PC-3 (cell line): ENCODE data around the gene MSMB. TPM values are rescaled to one million over a fixed set of nuclear protein-coding genes. Genes with fewer than 3 reads are reported as not detected.

Experiments used
- ATAC-seq: fragments of 200-7000 bp; cut with Tn5 transposase; 2 replicates; pipeline ENCODE4 v1.9.1; 2020; ENCODE audit warnings: mild to moderate bottlenecking, moderate library complexity
- BruUV-seq: library from RNA; stranded (reverse); fragments of 400-500 nt; replicated peaks from 2 replicates; lab custom pipeline; 2021; lab: Mats Ljungman, UMichigan
- CTCF ChIA-PET: fragments of 300-600 bp; sonication (Branson Sonifier 250); formaldehyde crosslinking; loops from one replicate; lab custom pipeline; 2022; ENCODE audit warnings: antibody characterized with exemption; lab: Charles Lee
- POLR2A ChIA-PET: fragments of 300-600 bp; sonication (Branson Sonifier 250); formaldehyde crosslinking; loops from one replicate; lab custom pipeline; 2022; ENCODE audit warnings: antibody characterized with exemption; ENCODE audit not compliant: unreplicated experiment; lab: Charles Lee
- DNase-seq: peaks from one replicate; pipeline ENCODE4 v3.0.0-alpha.2; 2015
- H2AFZ ChIP-seq: fragments of 300-600 bp; sonication (generic); 2 replicates; pipeline ENCODE4 v1.6.0; 2016; ENCODE audit warnings: antibody characterized with exemption, low read length
- H3F3A ChIP-seq: fragments of 300-600 bp; sonication (generic); one replicate; pipeline ENCODE4 v1.6.0; 2017; ENCODE audit warnings: antibody characterized with exemption, low read length, control low read depth, mild to moderate bottlenecking; ENCODE audit not compliant: unreplicated experiment
- H3K27ac ChIP-seq: fragments of 300-600 bp; sonication (generic); 2 replicates; pipeline ENCODE4 v1.5.1; 2016; ENCODE audit warnings: mild to moderate bottlenecking, low read length
- H3K27me3 ChIP-seq: fragments of 300-600 bp; sonication (generic); 2 replicates; pipeline ENCODE4 v1.6.1; 2016; ENCODE audit warnings: low read length, mixed read lengths
- H3K36me3 ChIP-seq: fragments of 300-600 bp; sonication (generic); 2 replicates; pipeline ENCODE4 v1.6.1; 2016; ENCODE audit warnings: low read depth, mixed run types, low read length, mixed read lengths
- H3K4me1 ChIP-seq: fragments of 300-600 bp; sonication (generic); 2 replicates; pipeline ENCODE4 v1.5.1; 2016; ENCODE audit warnings: low read length; ENCODE audit not compliant: insufficient read depth
- H3K4me2 ChIP-seq: fragments of 300-600 bp; sonication (generic); 2 replicates; pipeline ENCODE4 v1.6.0; 2016; ENCODE audit warnings: low read length
- H3K4me3 ChIP-seq: fragments of 300-600 bp; sonication (generic); 2 replicates; pipeline ENCODE4 v1.5.1; 2016; ENCODE audit warnings: mild to moderate bottlenecking, low read length, mixed read lengths
- H3K79me2 ChIP-seq: fragments of 300-600 bp; sonication (generic); 2 replicates; pipeline ENCODE4 v1.6.1; 2017; ENCODE audit warnings: low read length, mixed read lengths
- H3K9ac ChIP-seq: fragments of 300-600 bp; sonication (generic); 2 replicates; pipeline ENCODE4 v1.6.0; 2016; ENCODE audit warnings: mild to moderate bottlenecking, low read length
- H3K9me2 ChIP-seq: fragments of 300-600 bp; sonication (generic); replicated peaks from 2 replicates; pipeline ENCODE4 v1.6.1; 2016; ENCODE audit warnings: mixed run types, low read length, mixed read lengths
- H3K9me3 ChIP-seq: fragments of 300-600 bp; sonication (generic); 2 replicates; pipeline ENCODE4 v1.6.1; 2016; ENCODE audit warnings: low read length, mixed read lengths
- H4K20me1 ChIP-seq: fragments of 300-600 bp; sonication (generic); 2 replicates; pipeline ENCODE4 v1.6.1; 2016; ENCODE audit warnings: low read length, mixed read lengths
- EZH2 ChIP-seq: fragments of 300-600 bp; sonication (generic); IDR thresholded peaks from one replicate; pipeline ENCODE4 v1.6.1; 2017; ENCODE audit warnings: antibody characterized with exemption, mild to moderate bottlenecking, low read length; ENCODE audit not compliant: unreplicated experiment
- EZH2phosphoT487 ChIP-seq: fragments of 300-600 bp; sonication (generic); IDR thresholded peaks from 2 replicates; pipeline ENCODE4 v1.6.1; 2018; ENCODE audit warnings: mild to moderate bottlenecking, antibody characterized with exemption, low read length, borderline replicate concordance
- intact Hi-C: fragments of 100-400 bp; cut with micrococcal nuclease; formaldehyde crosslinking; loops from 2 replicates; pipeline ENCODE4 v1.9.0; 2023
- total RNA-seq: library from RNA; depleted of rRNA; stranded (reverse); fragments of >200 nt; gene quantifications from 2 replicates; pipeline ENCODE4 v1.2.3, GENCODE V29; 2014
- TF ChIP-seq, protein P1 (sequence below): fragments of 300-600 bp; sonication (generic); conservative IDR thresholded peaks from 2 replicates; pipeline ENCODE4 v1.5.1; 2017; ENCODE audit warnings: antibody characterized with exemption, low read depth, mild to moderate bottlenecking, low read length

MSMB gene
- total RNA-seq, 1 experiment from 2014 or later: not detected

DNA sequence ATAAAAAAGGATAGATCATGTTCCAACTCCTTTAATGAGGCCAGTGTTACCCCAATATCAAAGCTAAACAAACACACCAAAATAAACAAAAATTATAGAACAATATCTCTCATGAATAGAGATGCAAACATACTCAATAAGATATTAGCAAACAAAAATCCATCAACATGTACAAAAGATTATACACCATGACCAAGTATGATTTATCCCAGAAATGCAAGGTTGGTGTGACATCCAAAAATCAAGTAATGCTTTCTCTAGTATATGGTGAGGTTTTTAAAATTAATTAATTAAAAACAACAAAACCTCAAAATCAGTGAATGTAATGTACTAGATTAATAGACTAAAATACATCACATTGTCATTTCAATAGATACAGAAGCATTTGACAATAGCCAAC is 11.0 kb upstream of the MSMB start:
- ATAC-seq: no peak
- Histone ChIP-seq H3K79me2 (no peaks in the 10 kb centered on the region), H3K9me2 (no peaks in the 10 kb centered on the region), H3K9me3 (no peaks in the 10 kb centered on the region), H2AFZ (no peak overlapping the region), H4K20me1 (no peaks in the 10 kb centered on the region), H3K27ac (no peak overlapping the region), H3K36me3 (no peaks in the 10 kb centered on the region), H3K4me2 (no peak overlapping the region), H3K9ac (no peak overlapping the region), H3K4me3 (no peak overlapping the region), H3K4me1 (0 out of 2 replicates have a peak, but pooled peaks cover 4% of the 10 kb centered on the region), H3F3A (no peaks in the 10 kb centered on the region), H3K27me3 (no peaks in the 10 kb centered on the region)
- no peak for TF ChIP-seq EZH2
- no peak for TF ChIP-seq EZH2phosphoT487
- TF ChIP-seq, protein P1, sequence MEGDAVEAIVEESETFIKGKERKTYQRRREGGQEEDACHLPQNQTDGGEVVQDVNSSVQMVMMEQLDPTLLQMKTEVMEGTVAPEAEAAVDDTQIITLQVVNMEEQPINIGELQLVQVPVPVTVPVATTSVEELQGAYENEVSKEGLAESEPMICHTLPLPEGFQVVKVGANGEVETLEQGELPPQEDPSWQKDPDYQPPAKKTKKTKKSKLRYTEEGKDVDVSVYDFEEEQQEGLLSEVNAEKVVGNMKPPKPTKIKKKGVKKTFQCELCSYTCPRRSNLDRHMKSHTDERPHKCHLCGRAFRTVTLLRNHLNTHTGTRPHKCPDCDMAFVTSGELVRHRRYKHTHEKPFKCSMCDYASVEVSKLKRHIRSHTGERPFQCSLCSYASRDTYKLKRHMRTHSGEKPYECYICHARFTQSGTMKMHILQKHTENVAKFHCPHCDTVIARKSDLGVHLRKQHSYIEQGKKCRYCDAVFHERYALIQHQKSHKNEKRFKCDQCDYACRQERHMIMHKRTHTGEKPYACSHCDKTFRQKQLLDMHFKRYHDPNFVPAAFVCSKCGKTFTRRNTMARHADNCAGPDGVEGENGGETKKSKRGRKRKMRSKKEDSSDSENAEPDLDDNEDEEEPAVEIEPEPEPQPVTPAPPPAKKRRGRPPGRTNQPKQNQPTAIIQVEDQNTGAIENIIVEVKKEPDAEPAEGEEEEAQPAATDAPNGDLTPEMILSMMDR: no peak
- ChIA-PET CTCF (no interaction called here), POLR2A (no interaction called here)
- BruUV-seq: no TSS peak
- intact Hi-C loops: no loop called here
- DNase-seq: no peak

- Histone ChIP-seq H4K20me1 (no peaks in the 10 kb centered on the region), H3K27me3 (no peaks in the 10 kb centered on the region), H3K4me3 (no peak overlapping the region), H3K9me3 (no peaks in the 10 kb centered on the region), H3K79me2 (no peaks in the 10 kb centered on the region), H3K36me3 (no peaks in the 10 kb centered on the region), H3K9me2 (no peaks in the 10 kb centered on the region), H3K9ac (no peak overlapping the region), H3K27ac (no peak overlapping the region), H3K4me1 (0 out of 2 replicates have a peak, but pooled peaks cover 4% of the 10 kb centered on the region), H3K4me2 (no peak overlapping the region), H3F3A (no peaks in the 10 kb centered on the region), H2AFZ (no peak overlapping the region)
- no peak for DNase-seq
- POLR2A ChIA-PET: no interaction called here
- BruUV-seq: no TSS peak
- CTCF ChIA-PET: no interaction called here
- no peak for ATAC-seq
- TF ChIP-seq EZH2phosphoT487 (no peak), EZH2 (no peak)
- TF ChIP-seq, protein P1: no peak
- intact Hi-C loops: no loop called here
These were observed 9.7 kb upstream of the MSMB start for GRCh38 chr10:46055771-46056170.

DNA sequence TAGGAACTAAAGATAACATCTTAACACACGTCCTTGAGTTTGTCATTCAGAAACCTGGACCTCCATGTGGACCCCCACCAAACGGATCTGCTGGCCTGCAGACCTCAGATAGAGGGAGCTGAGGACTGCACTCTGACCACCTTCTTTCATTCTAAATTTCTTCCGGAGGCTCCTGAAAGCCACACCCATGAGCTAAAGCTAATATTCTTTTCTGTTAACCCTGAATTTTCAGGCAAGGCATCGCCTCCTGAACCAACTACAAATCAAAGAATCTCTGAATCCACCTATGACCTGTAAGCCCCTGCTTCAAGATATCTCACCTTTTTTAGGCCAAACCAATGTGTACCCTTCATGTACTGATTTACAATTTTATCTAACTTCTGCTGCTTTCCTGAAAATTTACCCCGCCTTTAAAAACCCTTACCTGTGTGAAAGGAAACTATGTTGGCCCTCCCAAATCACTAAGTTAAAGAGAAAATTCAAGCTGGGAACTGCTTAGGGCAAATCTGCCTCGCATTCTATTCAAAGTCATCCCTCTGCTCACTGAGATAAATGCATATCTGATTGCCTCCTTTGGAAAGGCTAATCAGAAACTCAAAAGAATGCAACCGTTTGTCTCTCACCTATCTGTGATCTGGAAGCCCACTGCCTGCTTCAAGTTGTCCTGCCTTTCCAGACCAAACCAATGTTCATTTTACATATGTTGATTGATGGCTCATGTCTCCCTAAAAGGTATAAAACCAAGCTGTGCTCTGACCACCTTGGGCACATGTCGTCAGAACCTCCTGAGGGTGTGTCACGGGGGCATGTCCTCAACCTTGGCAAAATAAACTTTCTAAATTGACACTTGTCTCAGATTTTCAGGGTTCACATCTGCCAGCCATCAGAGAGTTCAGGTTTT is 7.7 kb upstream of the MSMB start:
- Histone ChIP-seq H3K9me2 (no peaks in the 10 kb centered on the region), H3K27ac (no peak overlapping the region), H3K9ac (no peak overlapping the region), H3F3A (no peaks in the 10 kb centered on the region), H3K27me3 (no peaks in the 10 kb centered on the region), H4K20me1 (no peaks in the 10 kb centered on the region), H3K79me2 (no peaks in the 10 kb centered on the region), H3K4me1 (0 out of 2 replicates have a peak, but pooled peaks cover 4% of the 10 kb centered on the region), H3K9me3 (no peaks in the 10 kb centered on the region), H3K36me3 (no peaks in the 10 kb centered on the region), H3K4me2 (no peak overlapping the region), H3K4me3 (no peak overlapping the region), H2AFZ (no peak overlapping the region)
- no peak for DNase-seq
- POLR2A ChIA-PET: no interaction called here
- intact Hi-C loops: no loop called here
- CTCF ChIA-PET: no interaction called here
- TF ChIP-seq EZH2 (no peak), EZH2phosphoT487 (no peak)
- TF ChIP-seq, protein P1: no peak
- BruUV-seq: no TSS peak
- no peak for ATAC-seq
